ENCODE data around the gene PLEK. TPM values are rescaled to one million over a fixed set of nuclear protein-coding genes. Genes with fewer than 3 reads are reported as not detected.

PLEK gene
- total RNA-seq, 1 donor from 2014 or later: not detected

- no peak for DNase-seq (ENCODE audit: low spot score)
- Mint-ChIP-seq H3K4me1 (ENCODE audit: low read depth) (no peaks in the 10 kb centered on the region), H3K27me3 (ENCODE audit: low read depth) (peaks cover 40% of the 10 kb centered on the region), H3K4me3 (ENCODE audit: unreplicated experiment) (no peak overlapping the region), H3K36me3 (ENCODE audit: low read depth) (no peaks in the 10 kb centered on the region), H3K27ac (ENCODE audit: unreplicated experiment) (no peak overlapping the region), H3K9me3 (ENCODE audit: low read depth) (no peaks in the 10 kb centered on the region)
- no peak for TF ChIP-seq CTCF (IDR thresholded peaks at IDR 0.05)
Measured at GRCh38 chr2:68388358-68388757, 23.3 kb downstream of the PLEK start.

GRCh38 chr2:68388772-68389171, 23.7 kb downstream of the PLEK start:
- peaks cover 38% of the 10 kb centered on the region for H3K27me3 Mint-ChIP-seq (ENCODE audit: low read depth)
- no peak overlapping the region for H3K4me3 Mint-ChIP-seq (ENCODE audit: unreplicated experiment)
- no peaks in the 10 kb centered on the region for H3K36me3 Mint-ChIP-seq (ENCODE audit: low read depth)
- H3K27ac Mint-ChIP-seq (ENCODE audit: unreplicated experiment): no peak overlapping the region
- no peak for DNase-seq (ENCODE audit: low spot score)
- no peak for TF ChIP-seq CTCF (IDR thresholded peaks at IDR 0.05)
- no peaks in the 10 kb centered on the region for H3K9me3 Mint-ChIP-seq (ENCODE audit: low read depth)
- no peaks in the 10 kb centered on the region for H3K4me1 Mint-ChIP-seq (ENCODE audit: low read depth)

- H3K36me3 Mint-ChIP-seq (ENCODE audit: low read depth): no peaks in the 10 kb centered on the region
- H3K4me3 Mint-ChIP-seq (ENCODE audit: unreplicated experiment): no peak overlapping the region
- no peak overlapping the region for H3K27ac Mint-ChIP-seq (ENCODE audit: unreplicated experiment)
- no peak for TF ChIP-seq CTCF (IDR thresholded peaks at IDR 0.05)
- no peaks in the 10 kb centered on the region for H3K4me1 Mint-ChIP-seq (ENCODE audit: low read depth)
- DNase-seq (ENCODE audit: low spot score): no peak
- no peaks in the 10 kb centered on the region for H3K9me3 Mint-ChIP-seq (ENCODE audit: low read depth)
- H3K27me3 Mint-ChIP-seq (ENCODE audit: low read depth): peaks cover 36% of the 10 kb centered on the region
Measured at GRCh38 chr2:68390114-68390513, 25.0 kb downstream of the PLEK start.

- H3K27ac Mint-ChIP-seq (ENCODE audit: unreplicated experiment): no peak overlapping the region
- no peaks in the 10 kb centered on the region for H3K36me3 Mint-ChIP-seq (ENCODE audit: low read depth)
- no peak overlapping the region for H3K4me3 Mint-ChIP-seq (ENCODE audit: unreplicated experiment)
- peaks cover 37% of the 10 kb centered on the region for H3K27me3 Mint-ChIP-seq (ENCODE audit: low read depth)
- no peaks in the 10 kb centered on the region for H3K9me3 Mint-ChIP-seq (ENCODE audit: low read depth)
- no peak for DNase-seq (ENCODE audit: low spot score)
- TF ChIP-seq CTCF (IDR thresholded peaks at IDR 0.05): no peak
- H3K4me1 Mint-ChIP-seq (ENCODE audit: low read depth): no peaks in the 10 kb centered on the region
Measured at GRCh38 chr2:68390586-68390985, 25.5 kb downstream of the PLEK start.

GRCh38 chr2:68391099-68391498, 26.0 kb downstream of the PLEK start:
- Mint-ChIP-seq H3K36me3 (ENCODE audit: low read depth) (no peaks in the 10 kb centered on the region), H3K27ac (ENCODE audit: unreplicated experiment) (no peak overlapping the region), H3K4me1 (ENCODE audit: low read depth) (no peaks in the 10 kb centered on the region), H3K4me3 (ENCODE audit: unreplicated experiment) (no peak overlapping the region), H3K9me3 (ENCODE audit: low read depth) (no peaks in the 10 kb centered on the region), H3K27me3 (ENCODE audit: low read depth) (peaks cover 37% of the 10 kb centered on the region)
- DNase-seq (ENCODE audit: low spot score): no peak
- no peak for TF ChIP-seq CTCF (IDR thresholded peaks at IDR 0.05)
